DMS53 (cell line): Measurements from ENCODE around the gene EFNA2.

Source experiments
- DNase-seq: peaks from one replicate; lab custom pipeline; 2025; lab: John Stamatoyannopoulos, UW

Gene EFNA2

GRCh38 chr19:1284293-1284978 lies 1.2 kb upstream of the EFNA2 start:
- DNase-seq: peak; percentile 60

- DNase-seq: no peak
Observed at GRCh38 chr19:1284979-1285736, 515 bp upstream of the EFNA2 start.

DNA sequence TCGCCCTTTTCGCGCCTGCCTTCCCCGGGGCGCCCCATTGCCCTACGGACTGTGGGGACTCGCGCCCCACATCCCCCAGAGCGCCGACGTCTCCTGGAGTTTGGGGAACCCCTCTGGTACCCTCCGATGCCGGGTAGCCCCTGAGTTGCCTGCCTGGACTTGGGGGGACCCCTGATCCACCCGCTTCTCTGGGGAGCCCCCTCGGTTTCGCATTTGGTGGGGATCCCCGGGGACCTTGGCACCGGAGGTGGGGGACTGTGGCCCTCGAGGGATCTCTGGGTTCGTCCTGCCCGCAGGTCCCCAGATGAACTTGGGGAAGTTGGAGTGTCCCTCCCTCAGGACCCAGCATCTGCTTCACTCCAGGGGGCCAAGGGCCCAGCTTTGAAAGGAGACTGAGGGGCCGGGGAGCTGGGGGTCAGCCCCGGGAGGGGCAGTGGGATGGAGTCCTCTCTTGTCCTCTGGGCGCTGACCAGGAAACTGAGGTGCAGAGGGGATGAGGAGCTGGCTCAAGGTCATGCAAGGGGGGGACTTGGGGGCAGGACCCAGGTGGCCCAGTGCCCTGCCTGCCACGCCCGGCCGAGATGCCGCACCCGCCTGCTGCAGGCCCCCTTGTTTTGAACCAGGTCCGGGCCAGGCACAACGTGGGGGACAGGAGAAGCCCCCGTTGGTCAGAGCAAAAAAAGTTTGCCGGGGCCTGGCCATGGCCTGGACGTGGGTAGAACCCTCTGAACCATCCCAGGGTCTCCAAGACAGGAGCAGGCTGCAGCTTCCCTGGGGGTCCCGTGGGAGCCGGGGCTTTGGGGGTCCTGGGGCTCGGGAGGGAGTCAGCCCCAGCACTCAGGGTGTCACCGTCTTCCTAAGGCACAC lies 1.0 kb downstream of the EFNA2 start:
- no peak for DNase-seq

DNA sequence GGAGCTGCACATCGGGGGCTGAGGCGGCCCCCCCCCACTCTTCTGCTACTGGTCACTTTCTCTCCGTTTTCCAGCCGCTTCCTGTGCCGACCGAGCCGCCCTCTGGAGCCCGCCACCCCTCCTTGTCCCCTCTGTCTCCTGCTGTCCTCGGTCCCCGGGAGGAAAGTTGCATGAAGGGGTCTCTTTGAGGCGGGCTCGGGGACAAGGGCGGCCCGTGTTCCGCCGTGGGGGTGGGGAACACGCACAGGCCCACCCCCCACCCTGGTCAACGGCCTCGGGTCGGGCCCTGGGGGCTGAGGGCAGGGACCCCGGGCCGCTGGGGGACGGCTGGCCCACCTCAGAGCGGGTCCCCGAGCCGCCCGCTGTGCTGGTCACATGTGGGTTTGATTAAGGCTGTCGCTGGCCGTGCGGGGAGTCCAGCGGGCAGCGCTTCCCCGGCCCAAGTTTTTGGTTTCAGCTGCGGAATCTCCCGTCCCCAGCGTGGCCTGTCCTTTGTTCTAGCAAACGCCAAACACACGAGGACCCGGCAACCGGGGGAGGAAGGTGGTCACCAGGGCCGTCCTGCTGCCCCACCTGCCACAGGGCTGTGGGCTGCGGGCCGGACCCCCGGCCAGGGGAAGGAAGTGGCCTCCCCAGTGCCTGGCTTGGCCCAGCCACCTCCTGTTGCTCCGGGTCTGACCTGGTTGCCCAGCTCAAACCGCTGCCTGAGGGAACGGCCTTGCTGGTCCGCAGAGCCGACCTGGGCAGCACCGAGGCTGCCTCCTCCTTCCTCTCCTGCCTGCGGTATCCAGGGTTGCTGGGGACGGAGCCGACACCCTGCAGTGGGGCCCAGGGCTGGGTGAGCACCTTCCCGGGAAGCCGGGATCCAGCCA lies 1.9 kb downstream of the EFNA2 start:
- DNase-seq: peak; percentile 70

GRCh38 chr19:1288226-1288612 lies 2.5 kb downstream of the EFNA2 start:
- DNase-seq: no peak

GRCh38 chr19:1288833-1289685 lies 3.4 kb downstream of the EFNA2 start:
- DNase-seq: peak; percentile 56

- no peak for DNase-seq
Observed at GRCh38 chr19:1289686-1290025, 4.0 kb downstream of the EFNA2 start.

DNA sequence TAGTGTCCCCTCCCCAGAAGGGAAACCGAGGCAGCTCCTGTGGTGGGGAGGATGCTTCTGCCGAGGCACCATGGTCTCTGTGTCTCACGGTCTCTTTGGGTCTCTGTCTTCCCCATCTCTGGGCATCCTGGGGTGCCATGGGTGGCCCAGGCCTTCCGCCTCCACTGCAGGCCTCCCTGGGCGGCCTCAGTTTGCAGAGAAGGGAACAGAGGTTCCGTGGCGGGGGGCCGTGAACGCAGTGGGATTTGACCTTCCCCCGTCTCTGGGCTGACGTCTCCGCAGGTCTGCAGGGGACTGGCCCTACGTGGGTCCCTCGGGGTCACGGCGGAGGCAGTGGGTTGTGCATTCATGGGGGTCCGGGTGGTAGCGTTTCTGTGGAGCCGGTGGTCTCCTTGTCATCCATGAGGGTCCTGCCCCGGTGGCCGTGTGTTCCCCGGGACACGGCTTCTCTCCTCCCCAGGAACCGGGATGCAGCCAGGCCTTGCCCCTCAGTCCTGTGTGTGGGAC lies 4.6 kb downstream of the EFNA2 start:
- DNase-seq: no peak

DNA sequence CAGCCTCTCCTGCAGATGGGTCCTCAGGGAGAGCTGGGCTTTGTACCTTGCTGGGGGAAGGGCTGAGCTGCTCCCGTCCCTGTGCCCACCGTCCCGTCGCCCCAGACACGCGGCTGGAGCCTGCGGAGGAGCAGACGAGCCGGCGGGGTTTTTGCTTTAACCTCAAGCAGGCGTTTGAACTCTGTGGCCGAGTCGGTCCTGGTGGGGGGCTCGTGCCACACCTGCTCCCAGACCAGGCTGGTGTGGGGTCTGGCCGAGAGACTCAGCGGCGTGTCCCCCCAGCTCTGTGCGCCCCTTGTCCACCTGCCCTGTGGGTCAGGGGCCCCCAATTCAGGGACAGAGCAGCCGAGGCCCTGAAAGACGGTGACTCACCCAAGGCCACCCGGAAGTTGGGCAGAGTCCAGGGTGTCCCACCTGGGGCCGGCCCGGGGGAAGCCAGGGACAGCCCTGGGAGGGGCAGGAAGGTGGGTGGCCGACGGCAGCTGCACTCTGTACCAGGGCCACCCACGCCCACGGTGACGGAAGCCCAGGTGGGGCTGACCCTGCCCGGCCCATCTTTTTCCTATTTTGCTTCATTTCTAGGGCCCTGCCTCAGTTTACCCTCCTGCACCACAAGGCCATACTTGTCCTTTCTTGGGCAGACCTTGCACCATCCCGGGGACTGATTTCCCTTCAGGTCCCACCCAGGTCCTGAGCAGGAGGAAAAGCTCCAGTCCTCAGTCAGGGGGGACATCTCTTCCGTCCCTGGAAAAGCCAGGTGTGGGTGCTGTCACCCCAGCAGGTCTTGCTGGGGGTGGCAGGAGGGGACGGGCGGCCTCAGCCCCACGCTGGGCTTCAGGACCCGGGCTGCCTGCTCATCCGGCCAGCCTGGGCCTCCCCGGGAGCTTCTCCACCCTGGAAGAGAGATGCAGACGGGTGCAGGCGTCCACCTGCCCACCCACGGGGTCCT lies 5.3 kb downstream of the EFNA2 start:
- peak; percentile 51 for DNase-seq

- no peak for DNase-seq
Observed at GRCh38 chr19:1291761-1292418, 6.2 kb downstream of the EFNA2 start.

GRCh38 chr19:1292419-1293151 lies 6.9 kb downstream of the EFNA2 start:
- DNase-seq: peak; percentile 24

GRCh38 chr19:1293782-1294604 lies 8.3 kb downstream of the EFNA2 start:
- no peak for DNase-seq

DNA sequence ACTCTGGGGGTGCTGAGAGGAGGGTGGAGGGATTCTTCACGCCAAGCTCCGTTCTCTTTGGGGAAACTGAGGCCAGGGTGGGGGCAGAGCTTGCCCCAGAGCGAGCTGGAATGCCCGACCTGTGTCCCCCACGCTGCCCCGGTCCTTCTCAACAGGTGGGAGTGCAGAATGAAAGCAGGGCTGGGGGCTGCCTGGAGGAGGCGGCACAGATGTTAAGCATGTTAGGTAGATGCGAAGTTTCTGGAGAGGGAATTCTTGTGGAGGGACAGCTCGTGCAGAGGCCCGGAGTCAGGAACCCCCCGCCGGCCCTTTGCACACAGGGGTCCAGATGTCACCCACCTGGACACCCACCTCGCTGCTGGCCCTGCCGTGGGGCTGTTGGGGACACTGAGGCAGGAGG lies 9.0 kb downstream of the EFNA2 start:
- no peak for DNase-seq

DNA sequence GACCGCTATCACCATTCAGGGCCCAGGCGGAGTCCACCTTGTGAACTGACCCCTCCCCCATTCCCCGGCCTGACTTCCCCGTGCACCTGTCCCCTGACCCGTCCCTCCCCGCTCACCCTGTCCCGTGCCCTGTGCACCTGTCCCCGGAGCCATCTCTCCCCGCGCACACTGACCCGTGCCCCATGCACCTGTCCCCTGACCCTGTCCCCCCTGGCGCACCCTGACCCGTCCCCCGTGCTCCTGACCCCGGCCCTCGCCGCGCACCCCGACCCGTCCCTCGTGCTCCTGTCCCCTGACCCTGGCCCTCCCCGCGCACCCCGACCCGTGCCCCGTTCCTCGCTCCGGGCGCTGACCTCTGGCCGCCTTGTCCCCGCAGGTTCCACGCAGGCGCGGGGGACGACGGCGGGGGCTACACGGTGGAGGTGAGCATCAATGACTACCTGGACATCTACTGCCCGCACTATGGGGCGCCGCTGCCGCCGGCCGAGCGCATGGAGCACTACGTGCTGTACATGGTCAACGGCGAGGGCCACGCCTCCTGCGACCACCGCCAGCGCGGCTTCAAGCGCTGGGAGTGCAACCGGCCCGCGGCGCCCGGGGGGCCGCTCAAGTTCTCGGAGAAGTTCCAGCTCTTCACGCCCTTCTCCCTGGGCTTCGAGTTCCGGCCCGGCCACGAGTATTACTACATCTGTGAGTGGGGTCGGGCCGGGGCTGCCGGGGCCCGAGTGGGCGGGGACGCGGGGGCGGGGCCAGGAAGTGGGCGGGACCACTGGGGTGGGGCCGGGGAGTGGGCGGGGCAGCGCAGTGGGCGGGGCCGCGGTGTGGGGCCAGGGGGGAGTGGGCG lies 9.7 kb downstream of the EFNA2 start:
- DNase-seq: peak; percentile 55

GRCh38 chr19:1296078-1296477 lies 10.4 kb downstream of the EFNA2 start:
- DNase-seq: no peak

DNA sequence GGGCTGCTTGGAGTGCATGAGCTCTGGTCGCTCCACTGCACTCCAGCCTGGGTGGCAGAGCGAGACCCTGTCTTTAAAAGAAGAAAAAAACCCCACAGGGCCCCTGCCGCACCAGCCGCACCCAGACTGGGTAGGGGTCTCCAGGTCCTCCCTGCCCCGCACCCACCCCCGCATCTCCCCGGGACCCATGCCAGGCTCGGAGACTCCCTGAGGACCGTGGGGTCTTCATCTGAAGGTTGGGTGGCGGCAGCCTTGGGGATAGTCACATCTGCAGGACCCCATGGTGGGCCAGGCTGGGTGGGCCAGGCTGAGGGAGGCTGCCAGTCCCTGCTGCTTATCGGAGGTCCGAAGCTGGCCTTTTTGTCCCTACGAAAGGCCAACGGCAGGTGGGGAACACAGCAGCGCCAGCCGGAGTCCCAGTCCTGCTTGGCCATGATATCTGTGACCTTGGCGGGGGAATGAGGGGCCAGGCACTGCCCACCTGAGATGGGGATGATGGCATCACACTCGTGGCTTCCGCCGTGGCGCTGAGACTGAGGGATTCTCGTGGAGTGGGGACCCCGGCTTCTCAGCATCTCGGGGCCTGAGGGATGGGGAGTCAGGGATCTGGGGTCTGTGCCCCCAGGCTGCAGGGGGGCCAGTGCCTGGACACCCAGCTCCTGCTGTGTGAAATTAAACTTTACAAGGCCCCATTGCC lies 11.1 kb downstream of the EFNA2 start:
- no peak for DNase-seq
